ENCODE data around the gene MARS2.

- TF ChIP-seq PBX3 (IDR thresholded peaks at IDR 0.05) (no peak), CTCF (IDR thresholded peaks at IDR 0.05) (no peak), SIN3A (IDR thresholded peaks at IDR 0.05; ENCODE audit: borderline replicate concordance, low read depth, low read length) (no peak), EZH2phosphoT487 (IDR thresholded peaks at IDR 0.05; ENCODE audit: borderline replicate concordance, low read depth) (no peak), MAX (IDR thresholded peaks at IDR 0.05; ENCODE audit: low read depth) (no peak), JUND (IDR thresholded peaks at IDR 0.05) (no peak), GABPA (IDR thresholded peaks at IDR 0.05; ENCODE audit: low read depth) (no peak), POLR2AphosphoS5 (IDR thresholded peaks at IDR 0.05; ENCODE audit: low read depth, low read length) (no peak), EP300 (IDR thresholded peaks at IDR 0.05; ENCODE audit: borderline replicate concordance in 1 of 2, low read depth in 1 of 2, low read length in 1 of 2) (no peak), USF2 (IDR thresholded peaks at IDR 0.05; ENCODE audit: borderline replicate concordance, low read depth, low read length) (no peak), FOXM1 (IDR thresholded peaks at IDR 0.05; ENCODE audit: low read depth) (no peak), SMC3 (IDR thresholded peaks at IDR 0.05; ENCODE audit: low read depth, low read length) (no peak), MXI1 (IDR thresholded peaks at IDR 0.05; ENCODE audit: low read depth, low read length) (no peak)
These were observed 29.9 kb upstream of the MARS2 start, which contains the start of gene RFTN2 for GRCh38 chr2:197675246-197675645.

All from SK-N-SH (cell line).